GM18868 (cell line): ENCODE measurements around the gene KIFC1.
"Not testable (repeated sequence)": the region's sequence is repeated elsewhere in the genome, so short reads cannot be mapped to it uniquely, and the experiment has no call there.

ENCODE experiments used
- ATAC-seq: cut with Tn5 transposase; IDR thresholded peaks from one replicate; pipeline ENCODE4 v1.9.1; 2021; ENCODE audit warnings: mild to moderate bottlenecking, moderate library complexity; ENCODE audit not compliant: unreplicated experiment

The KIFC1 gene

DNA sequence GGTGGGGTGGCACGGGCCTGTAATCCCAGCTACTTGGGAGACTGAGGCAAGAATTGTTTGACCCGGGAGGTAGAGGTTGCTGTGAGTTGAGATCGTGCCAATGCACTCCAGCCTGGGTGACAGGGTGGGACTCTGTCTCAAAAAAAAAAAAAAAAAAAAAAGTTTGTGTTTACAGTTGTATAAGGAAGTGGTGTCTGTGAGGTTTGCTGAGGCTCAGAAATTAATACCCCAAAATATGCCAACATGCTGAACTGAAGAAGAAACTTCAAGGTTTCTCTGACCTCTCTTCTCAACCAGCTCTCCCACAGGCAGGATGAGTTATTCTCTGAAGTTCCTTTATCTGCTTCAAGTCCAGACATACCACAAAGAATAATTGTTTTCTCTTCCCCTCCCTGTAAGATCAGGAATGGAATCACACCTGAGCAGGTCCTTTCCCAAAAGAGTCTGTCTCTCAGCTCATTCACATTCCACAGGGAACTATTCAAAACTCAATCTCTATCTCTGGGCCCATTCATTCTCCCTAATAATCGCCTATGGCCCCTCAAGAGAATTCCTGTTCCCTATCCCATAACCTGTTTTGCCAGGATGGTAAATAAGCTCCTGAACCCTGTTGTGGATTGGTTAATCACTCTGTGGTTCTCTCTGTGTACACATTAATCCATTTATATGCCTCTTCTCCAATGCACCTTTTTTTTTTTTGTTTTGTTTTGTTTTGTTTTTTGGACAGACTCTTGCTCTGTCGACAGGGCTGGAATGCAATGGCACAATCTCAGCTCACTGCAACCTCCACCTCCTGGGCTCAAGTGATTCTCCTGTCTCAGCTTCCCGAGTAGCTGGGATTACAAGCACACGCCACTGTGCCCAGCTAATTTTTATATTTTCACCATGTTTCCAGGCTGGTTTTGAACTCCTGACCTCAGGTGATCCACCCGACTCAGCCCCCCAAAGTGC lies 17.4 kb upstream of the KIFC1 start:
- no peak for ATAC-seq

GRCh38 chr6:33375143-33375671 lies 16.4 kb upstream of the KIFC1 start:
- no peak for ATAC-seq

- no peak for ATAC-seq
Measured at GRCh38 chr6:33377171-33377570, 14.5 kb upstream of the KIFC1 start.

DNA sequence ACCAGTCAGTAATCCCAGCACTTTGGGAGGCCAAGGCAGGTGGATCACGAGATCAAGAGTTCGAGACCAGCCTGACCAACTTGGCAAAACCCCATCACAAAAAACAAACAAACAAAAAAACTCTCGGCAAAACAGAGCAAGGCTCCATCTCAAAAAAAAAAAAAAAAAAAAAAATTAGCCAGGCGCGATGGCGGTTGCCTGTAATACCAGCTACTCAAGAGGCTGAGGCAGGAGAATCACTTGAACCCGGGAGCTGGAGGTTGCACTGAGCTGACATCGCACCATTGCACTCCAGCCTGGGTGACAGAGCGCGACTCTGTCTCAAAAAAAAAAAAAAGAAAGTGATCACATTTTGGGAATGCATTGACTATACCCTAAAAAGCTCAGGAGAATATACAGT lies 12.4 kb upstream of the KIFC1 start:
- not testable (repeated sequence) for ATAC-seq

DNA sequence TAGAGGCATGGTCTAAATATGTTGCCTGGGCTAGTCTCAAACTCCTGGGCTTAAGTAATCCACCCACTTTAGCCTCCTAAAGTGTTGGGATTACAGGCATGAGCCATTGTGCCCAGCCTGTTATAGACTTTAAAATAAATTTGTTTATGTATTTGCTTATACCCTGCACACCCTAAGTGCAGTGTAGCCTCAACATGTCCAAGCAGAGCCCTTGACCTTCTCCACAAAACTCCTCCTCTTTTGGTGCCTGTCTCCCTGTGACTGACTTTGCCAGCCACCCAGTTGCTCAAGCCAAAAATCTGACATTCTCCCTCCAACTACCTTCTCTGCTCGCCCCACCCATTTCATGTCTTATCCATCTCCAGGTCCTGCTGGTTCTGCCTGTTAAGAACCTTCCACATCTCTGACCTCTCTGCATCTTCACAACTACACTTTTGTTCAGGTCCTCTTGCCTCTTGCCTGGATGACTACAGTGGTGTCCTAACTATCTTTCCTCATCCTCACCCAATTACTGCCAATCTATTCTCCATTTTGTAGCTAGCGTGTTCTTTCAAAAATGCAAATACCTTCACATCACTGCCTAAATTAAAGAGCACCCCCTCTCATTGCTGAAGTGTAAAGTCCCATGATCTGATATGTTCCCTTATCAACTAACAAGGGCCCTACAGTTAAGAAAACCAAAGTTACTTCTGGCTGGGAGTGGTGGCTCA lies 11.2 kb upstream of the KIFC1 start:
- no peak for ATAC-seq

DNA sequence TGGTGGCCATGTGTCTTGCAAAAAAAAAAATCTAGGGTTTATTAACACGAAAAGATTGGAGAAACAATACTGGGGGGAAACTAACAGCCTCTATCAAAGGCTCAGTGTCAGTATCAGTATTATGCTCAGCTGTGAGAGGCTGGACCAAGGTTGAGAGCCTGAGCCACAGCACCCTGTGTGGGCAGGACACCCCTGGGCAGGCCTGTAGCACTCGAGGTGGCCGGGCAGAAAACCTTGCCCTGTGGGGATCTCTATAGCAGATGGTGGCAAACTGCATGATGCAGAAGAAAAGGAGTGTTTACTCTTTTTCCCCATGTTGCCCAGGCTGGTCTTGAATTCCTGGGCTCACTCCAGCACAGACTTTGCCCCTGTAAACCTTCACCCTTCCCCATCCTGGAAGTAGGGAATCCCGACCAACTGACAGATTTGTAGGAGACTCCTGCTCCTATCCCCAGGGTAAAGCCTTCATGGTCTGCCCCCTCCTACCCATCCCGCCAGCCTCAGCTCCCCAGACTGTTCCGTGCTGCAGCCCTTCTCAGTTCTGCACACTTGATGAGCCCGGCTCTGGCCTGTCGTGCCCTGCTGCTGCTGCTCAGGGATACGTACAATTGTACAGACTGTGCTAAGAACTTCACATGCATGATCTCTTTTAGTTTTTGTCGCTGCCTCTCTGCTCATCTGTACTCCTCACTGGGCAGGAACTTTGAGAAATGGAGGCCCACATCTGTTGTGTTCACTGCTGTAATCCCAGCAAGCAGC lies 8.0 kb upstream of the KIFC1 start:
- ATAC-seq: no peak

GRCh38 chr6:33384581-33385020 lies 7.0 kb upstream of the KIFC1 start:
- no peak for ATAC-seq

DNA sequence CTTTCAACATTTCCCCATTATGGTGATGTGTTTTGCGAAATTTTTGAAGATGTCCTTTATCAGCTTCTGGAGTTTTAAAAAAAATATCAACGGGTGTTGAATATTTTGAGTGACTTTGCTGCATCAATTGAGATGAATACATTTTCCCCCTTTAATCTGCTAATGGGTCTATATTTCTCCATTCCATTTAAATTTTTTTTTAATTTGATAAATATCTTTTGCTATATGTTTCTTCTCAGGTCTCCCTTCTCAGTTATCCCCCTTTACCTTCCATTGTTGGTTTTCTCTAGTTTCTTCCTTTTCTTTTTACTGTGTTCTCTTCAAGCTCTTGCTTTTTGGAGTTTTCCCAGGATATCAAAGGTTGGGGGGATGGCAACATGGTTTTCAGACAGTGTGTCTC lies 1.4 kb upstream of the KIFC1 start:
- ATAC-seq: no peak

- no peak for ATAC-seq
Measured at GRCh38 chr6:33390767-33391277, 801 bp upstream of the KIFC1 start.

DNA sequence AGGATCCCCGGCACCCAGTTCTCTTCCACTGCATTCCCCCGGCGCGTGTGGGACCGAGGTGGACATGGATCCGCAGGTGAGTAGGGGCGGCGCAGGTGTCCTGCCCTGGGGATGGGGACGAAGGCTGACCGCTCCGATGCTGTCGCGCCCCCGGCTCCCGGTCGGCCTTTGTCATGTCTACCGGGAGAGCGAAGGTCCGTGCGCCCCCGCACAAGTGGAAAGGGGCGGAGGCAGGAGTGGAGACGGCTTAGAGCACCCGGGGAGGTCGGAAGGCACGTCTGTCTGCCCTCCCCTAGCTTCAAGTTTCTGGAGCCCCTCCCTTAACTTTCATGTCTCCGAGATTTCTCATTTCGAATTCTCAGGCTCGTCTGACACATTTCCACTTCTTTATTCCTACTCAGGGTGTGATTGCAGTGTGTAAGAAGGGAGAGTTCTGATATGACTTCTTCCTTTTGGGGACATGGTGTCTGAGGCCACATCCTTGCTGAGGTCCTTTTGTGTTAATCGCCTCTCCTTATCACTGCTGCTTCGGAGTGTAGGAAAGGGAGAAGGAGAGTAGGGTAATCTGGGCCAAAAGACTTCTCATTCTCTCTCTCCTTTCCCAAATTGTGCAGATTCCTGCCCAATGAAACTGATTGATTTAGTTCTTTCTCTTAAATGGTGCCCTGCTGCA lies 435 bp downstream of the KIFC1 start:
- no peak for ATAC-seq

GRCh38 chr6:33392595-33392948 lies 949 bp downstream of the KIFC1 start:
- ATAC-seq: no peak

GRCh38 chr6:33392979-33393378 lies 1.4 kb downstream of the KIFC1 start:
- no peak for ATAC-seq

DNA sequence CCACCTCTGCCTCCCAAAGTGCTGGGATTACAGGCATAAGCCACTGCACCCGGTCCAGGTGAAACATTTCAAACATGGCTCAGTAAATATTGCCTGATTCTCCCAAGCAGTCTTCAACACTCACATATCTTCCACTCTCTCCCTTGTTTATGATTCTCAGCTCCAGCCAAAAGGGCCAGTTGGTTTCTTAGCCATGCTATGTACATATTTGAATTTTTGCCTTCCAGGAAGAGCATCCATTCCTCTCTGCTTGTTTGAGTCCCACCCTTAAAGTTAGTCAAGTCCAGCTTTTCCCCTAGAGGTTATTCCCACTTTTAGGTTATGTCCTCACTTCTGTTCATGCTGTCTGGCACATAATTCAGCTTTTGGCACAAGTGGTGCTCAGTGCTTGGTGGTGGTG lies 5.9 kb downstream of the KIFC1 start:
- no peak for ATAC-seq

GRCh38 chr6:33398601-33399000 lies 7.0 kb downstream of the KIFC1 start:
- ATAC-seq: not testable (repeated sequence)

GRCh38 chr6:33399881-33400280 lies 8.3 kb downstream of the KIFC1 start:
- ATAC-seq: not testable (repeated sequence)

GRCh38 chr6:33404884-33405283 lies 13.3 kb downstream of the KIFC1 start:
- no peak for ATAC-seq

DNA sequence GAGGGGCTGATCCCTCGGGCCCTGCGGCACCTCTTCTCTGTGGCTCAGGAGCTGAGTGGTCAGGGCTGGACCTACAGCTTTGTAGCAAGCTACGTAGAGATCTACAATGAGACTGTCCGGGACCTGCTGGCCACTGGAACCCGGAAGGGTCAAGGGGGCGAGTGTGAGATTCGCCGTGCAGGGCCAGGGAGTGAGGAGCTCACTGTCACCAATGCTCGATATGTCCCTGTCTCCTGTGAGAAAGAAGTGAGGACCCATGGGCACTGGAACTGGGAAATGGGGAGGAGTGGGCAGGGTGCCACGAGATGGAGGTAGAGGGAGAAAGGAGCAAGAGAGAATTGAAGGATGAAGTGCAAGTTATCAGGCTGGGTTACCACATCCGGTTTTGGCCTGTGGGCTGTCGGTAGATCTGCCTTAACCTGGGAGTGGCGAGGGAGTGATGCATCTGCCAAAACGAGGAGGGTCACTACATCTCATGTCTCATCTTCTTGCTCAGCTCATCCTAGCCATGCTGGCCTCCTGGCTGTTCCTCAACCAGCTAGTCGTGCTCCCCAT lies 13.8 kb downstream of the KIFC1 start:
- ATAC-seq: no peak

- ATAC-seq: no peak
Measured at GRCh38 chr6:33406126-33406525, 14.5 kb downstream of the KIFC1 start.

GRCh38 chr6:33407132-33407718 lies 15.6 kb downstream of the KIFC1 start:
- no peak for ATAC-seq
